Astrocyte (in vitro differentiated cells and primary cell): ENCODE data around the gene BOD1L1. TPM values are rescaled to one million over a fixed set of nuclear protein-coding genes. Genes with fewer than 3 reads are reported as not detected.

Experiments used
- DNase-seq: peaks from one replicate; pipeline ENCODE4 v3.0.0-alpha.2; 2010; ENCODE audit warnings: low read depth
- FAIRE-seq: peaks from 2 replicates; lab custom pipeline; 2011; peaks lifted over from hg19 to GRCh38; lab: Jason Lieb, UNC
- H2AFZ ChIP-seq: 2 replicates; pipeline ENCODE4 v1.6.0; 2012; ENCODE audit warnings: low read depth, low read length, inconsistent platforms
- H3K27ac ChIP-seq: 2 replicates; pipeline ENCODE4 v1.5.1; 2011; ENCODE audit warnings: low read depth, low read length, inconsistent platforms
- H3K27me3 ChIP-seq: 2 replicates; pipeline ENCODE4 v1.6.0; 2011; ENCODE audit warnings: low read length, inconsistent platforms; ENCODE audit not compliant: insufficient read depth
- H3K36me3 ChIP-seq: 2 replicates; pipeline ENCODE4 v1.5.1; 2011; ENCODE audit warnings: low read length, inconsistent platforms; ENCODE audit not compliant: insufficient read depth
- H3K4me1 ChIP-seq: 2 replicates; pipeline ENCODE4 v1.5.1; 2011; ENCODE audit warnings: low read length, inconsistent platforms; ENCODE audit not compliant: insufficient read depth
- H3K4me2 ChIP-seq: 2 replicates; pipeline ENCODE4 v1.6.0; 2012; ENCODE audit warnings: low read length, inconsistent platforms
- H3K4me3 ChIP-seq: 2 replicates; pipeline ENCODE4 v1.5.1; 2011; ENCODE audit warnings: low read depth, mild to moderate bottlenecking, low read length, inconsistent platforms; ENCODE audit not compliant: insufficient read depth
- H3K79me2 ChIP-seq: 2 replicates; pipeline ENCODE4 v1.6.0; 2012; ENCODE audit warnings: mild to moderate bottlenecking, low read length, inconsistent platforms; ENCODE audit not compliant: insufficient read depth
- H3K9ac ChIP-seq: 2 replicates; pipeline ENCODE4 v1.6.0; 2012; ENCODE audit warnings: mild to moderate bottlenecking, low read length, inconsistent platforms
- H3K9me3 ChIP-seq: 2 replicates; pipeline ENCODE4 v1.5.1; 2012; ENCODE audit warnings: low read depth, mild to moderate bottlenecking, low read length, inconsistent platforms; ENCODE audit not compliant: insufficient read depth
- H4K20me1 ChIP-seq: 2 replicates; pipeline ENCODE4 v1.6.0; 2012; ENCODE audit warnings: low read length, inconsistent platforms; ENCODE audit not compliant: insufficient read depth
- H3K27ac Mint-ChIP-seq: one replicate; pipeline ENCODE4 v1.8.0; 2021; ENCODE audit warnings: mild to moderate bottlenecking, mixed read lengths; ENCODE audit not compliant: unreplicated experiment
- H3K27me3 Mint-ChIP-seq: one replicate; pipeline ENCODE4 v1.8.0; 2021; ENCODE audit warnings: low read depth, mixed read lengths; ENCODE audit not compliant: unreplicated experiment
- H3K36me3 Mint-ChIP-seq: one replicate; pipeline ENCODE4 v1.8.0; 2021; ENCODE audit warnings: low read depth, mixed read lengths; ENCODE audit not compliant: unreplicated experiment
- H3K4me1 Mint-ChIP-seq: one replicate; pipeline ENCODE4 v1.8.0; 2021; ENCODE audit warnings: low read depth, mixed read lengths; ENCODE audit not compliant: unreplicated experiment
- H3K4me3 Mint-ChIP-seq: one replicate; pipeline ENCODE4 v1.8.0; 2021; ENCODE audit warnings: mild to moderate bottlenecking, moderate library complexity, mixed read lengths; ENCODE audit not compliant: unreplicated experiment
- H3K9me3 Mint-ChIP-seq: one replicate; pipeline ENCODE4 v1.8.0; 2021; ENCODE audit warnings: mild to moderate bottlenecking, mixed read lengths; ENCODE audit not compliant: unreplicated experiment
- EZH2 ChIP-seq: IDR thresholded peaks from 2 replicates; pipeline ENCODE4 v1.6.1; 2012; ENCODE audit warnings: mild to moderate bottlenecking, low read length, inconsistent platforms; ENCODE audit not compliant: insufficient read depth
- total RNA-seq: library from RNA; stranded (reverse); gene quantifications from 2 replicates; pipeline ENCODE4 v1.2.1, GENCODE V29; 2021
- TF ChIP-seq, protein P1 (sequence below): IDR thresholded peaks from 2 replicates; pipeline ENCODE4 v1.5.1; 2011; ENCODE audit warnings: low read depth, mild to moderate bottlenecking, inconsistent platforms, low read length, moderate library complexity; ENCODE audit not compliant: insufficient read depth

Gene BOD1L1
- total RNA-seq, 1 donor from 2014 or later, result 47.2 TPM

DNA sequence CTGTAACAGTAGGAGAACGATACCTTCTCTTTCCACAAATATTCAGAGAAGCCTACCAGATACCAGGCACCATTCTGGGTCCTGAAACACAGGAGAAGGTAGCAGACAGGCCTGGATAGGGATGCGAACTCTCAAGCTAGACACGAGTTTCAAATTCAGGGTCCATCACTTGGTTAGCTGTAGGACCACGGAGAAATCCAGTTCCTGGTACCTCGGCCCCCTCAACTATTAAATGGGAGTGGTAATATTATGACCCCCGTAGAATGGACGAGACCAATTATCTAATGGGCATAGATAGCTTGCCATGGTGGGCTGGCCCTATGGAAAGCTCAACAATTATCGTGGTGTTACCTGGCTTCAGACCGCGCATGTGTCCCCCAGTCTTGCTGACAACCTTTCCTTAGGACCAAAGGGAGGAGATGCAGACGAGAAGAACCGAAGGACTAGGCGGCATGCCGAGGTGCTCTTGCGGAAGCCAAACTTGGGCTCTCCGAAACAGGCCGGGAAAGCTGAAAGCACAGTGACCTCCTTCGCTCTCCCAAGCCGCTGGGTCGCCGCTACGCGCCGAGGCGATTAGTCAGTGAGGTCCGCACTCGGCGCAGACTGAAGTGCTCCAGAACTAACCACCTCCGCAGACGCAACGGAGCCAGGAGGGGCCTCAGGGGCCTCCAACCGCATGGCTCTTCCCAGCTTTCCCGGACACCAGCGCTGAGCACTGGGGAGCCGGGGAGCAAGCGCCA is 102.9 kb downstream of the BOD1L1 start:
- Histone ChIP-seq H3K9me3 (peaks cover 12% of the 10 kb centered on the region), H3K36me3 (no peaks in the 10 kb centered on the region), H3K27ac (no peak overlapping the region), H3K4me2 (peak overlapping the region; percentile 73), H3K4me1 (peaks cover 7% of the 10 kb centered on the region), H2AFZ (peak overlapping the region; percentile 64), H4K20me1 (no peaks in the 10 kb centered on the region), H3K4me3 (peak overlapping the region; percentile 2), H3K79me2 (no peaks in the 10 kb centered on the region), H3K27me3 (peaks cover 89% of the 10 kb centered on the region), H3K9ac (no peak overlapping the region)
- H3K27me3 Mint-ChIP-seq, result peaks cover 9% of the 10 kb centered on the region
- TF ChIP-seq, protein P1, sequence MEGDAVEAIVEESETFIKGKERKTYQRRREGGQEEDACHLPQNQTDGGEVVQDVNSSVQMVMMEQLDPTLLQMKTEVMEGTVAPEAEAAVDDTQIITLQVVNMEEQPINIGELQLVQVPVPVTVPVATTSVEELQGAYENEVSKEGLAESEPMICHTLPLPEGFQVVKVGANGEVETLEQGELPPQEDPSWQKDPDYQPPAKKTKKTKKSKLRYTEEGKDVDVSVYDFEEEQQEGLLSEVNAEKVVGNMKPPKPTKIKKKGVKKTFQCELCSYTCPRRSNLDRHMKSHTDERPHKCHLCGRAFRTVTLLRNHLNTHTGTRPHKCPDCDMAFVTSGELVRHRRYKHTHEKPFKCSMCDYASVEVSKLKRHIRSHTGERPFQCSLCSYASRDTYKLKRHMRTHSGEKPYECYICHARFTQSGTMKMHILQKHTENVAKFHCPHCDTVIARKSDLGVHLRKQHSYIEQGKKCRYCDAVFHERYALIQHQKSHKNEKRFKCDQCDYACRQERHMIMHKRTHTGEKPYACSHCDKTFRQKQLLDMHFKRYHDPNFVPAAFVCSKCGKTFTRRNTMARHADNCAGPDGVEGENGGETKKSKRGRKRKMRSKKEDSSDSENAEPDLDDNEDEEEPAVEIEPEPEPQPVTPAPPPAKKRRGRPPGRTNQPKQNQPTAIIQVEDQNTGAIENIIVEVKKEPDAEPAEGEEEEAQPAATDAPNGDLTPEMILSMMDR, result no peak
- peak; percentile 56 for TF ChIP-seq EZH2
- no peak for FAIRE-seq
- no peak overlapping the region for H3K4me3 Mint-ChIP-seq
- peaks cover 6% of the 10 kb centered on the region for H3K9me3 Mint-ChIP-seq
- no peaks in the 10 kb centered on the region for H3K36me3 Mint-ChIP-seq
- no peaks in the 10 kb centered on the region for H3K4me1 Mint-ChIP-seq
- peak; percentile 58 for DNase-seq
- no peak overlapping the region for H3K27ac Mint-ChIP-seq

DNA sequence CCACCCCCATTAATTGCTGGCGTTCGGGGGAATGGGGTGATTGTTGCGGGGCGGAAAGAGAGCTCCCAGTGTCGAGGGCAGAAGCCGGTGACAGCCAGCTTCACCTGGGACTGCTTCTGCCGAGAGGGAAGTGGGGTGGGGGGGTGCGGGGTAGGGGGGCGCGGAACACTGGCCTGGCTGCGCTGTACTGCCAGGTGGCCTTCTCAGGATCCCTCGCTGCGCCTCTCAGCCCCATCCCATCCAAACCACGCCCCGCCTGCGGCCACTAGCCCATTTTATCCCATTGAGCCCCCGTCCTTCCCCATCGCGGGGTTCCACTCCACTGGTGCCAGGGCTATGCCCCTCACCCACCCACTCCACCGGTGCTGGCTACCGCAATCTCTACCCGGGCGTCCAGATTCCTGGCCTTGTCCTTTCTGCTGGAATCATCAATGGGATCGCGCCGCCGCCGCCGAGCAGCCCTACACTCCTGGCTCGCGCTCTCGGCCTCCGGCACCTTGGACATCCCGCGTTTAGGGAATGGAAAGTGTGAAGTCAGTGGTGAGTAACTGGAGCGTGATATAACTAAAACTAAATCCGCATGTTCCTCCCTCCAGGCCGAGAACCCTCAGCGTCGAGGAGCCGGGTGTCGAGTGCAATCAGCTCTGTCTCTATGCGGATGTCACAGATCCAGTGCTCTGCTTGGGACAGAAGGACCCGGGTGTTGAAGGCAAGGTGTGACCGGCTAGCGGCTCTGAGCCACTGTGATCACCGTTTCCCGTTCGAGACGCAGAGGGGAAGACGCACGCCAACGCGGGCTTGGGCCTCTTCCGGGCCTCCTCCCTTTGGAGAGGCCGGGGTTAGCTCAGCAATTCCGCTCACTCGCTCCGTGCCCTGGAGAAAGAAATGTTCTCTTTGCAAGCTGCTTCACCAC is 103.7 kb downstream of the BOD1L1 start:
- Histone ChIP-seq H3K27me3 (peaks cover 82% of the 10 kb centered on the region), H3K36me3 (no peaks in the 10 kb centered on the region), H3K79me2 (no peaks in the 10 kb centered on the region), H3K9ac (no peak overlapping the region), H3K27ac (no peak overlapping the region), H3K4me1 (peaks cover 7% of the 10 kb centered on the region), H3K4me3 (no peak overlapping the region), H3K9me3 (peaks cover 12% of the 10 kb centered on the region), H3K4me2 (no peak overlapping the region), H2AFZ (no peak overlapping the region), H4K20me1 (no peaks in the 10 kb centered on the region)
- Mint-ChIP-seq H3K36me3 (no peaks in the 10 kb centered on the region), H3K4me3 (no peak overlapping the region), H3K9me3 (peaks cover 6% of the 10 kb centered on the region), H3K27ac (no peak overlapping the region), H3K4me1 (no peaks in the 10 kb centered on the region), H3K27me3 (peaks cover 8% of the 10 kb centered on the region)
- no peak for TF ChIP-seq EZH2
- TF ChIP-seq, protein P1, result no peak
- DNase-seq (no peak), FAIRE-seq (no peak)
